ACC112 (cell line): ENCODE data around the gene FAM47E.

Experiments
- H2AFZ ChIP-seq: fragments of 200-600 bp; sonication (generic); one replicate; pipeline ENCODE4 v1.6.0; 2017; ENCODE audit warnings: antibody characterized with exemption, low read length; ENCODE audit not compliant: unreplicated experiment
- H3K27ac ChIP-seq: fragments of 200-600 bp; sonication (generic); 2 replicates; pipeline ENCODE4 v1.5.1; 2014; ENCODE audit warnings: low read depth, mild to moderate bottlenecking, antibody characterized with exemption, low read length, moderate library complexity
- H3K27me3 ChIP-seq: fragments of 200-600 bp; sonication (generic); 2 replicates; pipeline ENCODE4 v1.6.1; 2014; ENCODE audit warnings: mild to moderate bottlenecking, antibody characterized with exemption, low read length, moderate library complexity, mixed read lengths; ENCODE audit not compliant: insufficient read depth
- H3K36me3 ChIP-seq: fragments of 200-600 bp; sonication (generic); 2 replicates; pipeline ENCODE4 v1.6.1; 2016; ENCODE audit warnings: mild to moderate bottlenecking, antibody characterized with exemption, low read length, moderate library complexity, mixed read lengths; ENCODE audit not compliant: insufficient read depth
- H3K4me1 ChIP-seq: fragments of 200-600 bp; sonication (generic); one replicate; pipeline ENCODE4 v1.6.1; 2016; ENCODE audit warnings: low read length, mixed read lengths; ENCODE audit not compliant: insufficient read depth, unreplicated experiment, control insufficient read depth
- H3K4me3 ChIP-seq: fragments of 200-600 bp; sonication (generic); 2 replicates; pipeline ENCODE4 v1.5.1; 2014; ENCODE audit warnings: mild to moderate bottlenecking, low read depth, low read length
- H3K79me2 ChIP-seq: fragments of 200-600 bp; sonication (generic); one replicate; pipeline ENCODE4 v1.6.0; 2016; ENCODE audit warnings: low read length; ENCODE audit not compliant: control insufficient read depth, unreplicated experiment, insufficient read depth

The FAM47E gene, protein sequence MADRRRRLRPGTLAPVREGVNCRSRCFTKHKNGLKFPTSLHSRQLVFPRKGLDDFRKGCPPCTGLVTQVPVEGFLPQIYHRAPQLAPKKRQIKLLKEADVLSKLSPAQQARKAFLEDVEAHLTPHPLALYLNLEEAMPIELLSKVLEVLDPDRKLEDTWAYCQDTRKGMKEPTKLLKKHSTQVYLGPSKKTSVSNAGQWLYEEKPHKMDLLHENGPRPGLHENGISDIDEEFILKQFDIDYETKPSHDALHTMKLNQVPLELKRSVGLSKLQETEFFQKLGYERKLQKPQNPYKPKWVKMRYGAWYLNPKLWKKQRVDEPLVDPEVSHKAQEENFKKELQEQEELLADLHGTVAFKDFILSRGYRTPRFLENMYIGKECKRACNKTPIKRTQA

GRCh38 chr4:76251441-76252270 lies at the start of gene FAM47E:
Gene FAM47E, plus strand, starts transcription at chr4:76251721. Its CDS starts 26 bp downstream, at chr4:76251747.
- no peaks in the 10 kb centered on the region for H3K36me3 ChIP-seq
- H3K4me3 ChIP-seq = peak within 1 kb of the TSS; percentile 84
- H3K27me3 ChIP-seq = peaks cover 82% of the 10 kb centered on the region
- no peak within 1 kb of the TSS for H3K27ac ChIP-seq
- H3K4me1 ChIP-seq = peaks cover 3% of the 10 kb centered on the region
- H2AFZ ChIP-seq = peak within 1 kb of the TSS; percentile 88
- H3K79me2 ChIP-seq = no peaks in the 10 kb centered on the region

DNA sequence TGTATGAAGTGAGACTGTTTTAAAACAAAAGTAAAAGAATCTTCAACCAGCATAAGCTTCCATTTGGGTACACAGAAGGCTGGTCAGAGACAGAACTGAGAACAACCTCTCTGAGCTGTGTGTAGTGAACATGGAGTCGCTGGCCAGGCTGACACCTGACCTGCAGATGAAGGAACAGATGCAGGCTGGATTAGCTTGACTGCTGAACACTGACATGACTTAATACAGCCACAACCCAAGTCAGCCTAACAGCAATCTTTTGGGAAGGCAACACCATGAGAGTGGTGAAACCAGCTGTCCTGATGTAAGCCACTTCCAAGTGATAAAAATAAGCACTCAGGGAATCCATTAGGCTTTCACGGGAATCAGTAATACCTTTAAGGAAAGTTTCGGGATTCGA lies 48.0 kb upstream of the FAM47E start:
- Histone ChIP-seq H3K4me3 (no peak overlapping the region), H3K27ac (no peak overlapping the region), H3K4me1 (peaks cover 54% of the 10 kb centered on the region), H3K36me3 (peaks cover 3% of the 10 kb centered on the region), H3K79me2 (peaks cover 95% of the 10 kb centered on the region), H2AFZ (no peak overlapping the region), H3K27me3 (no peaks in the 10 kb centered on the region)

DNA sequence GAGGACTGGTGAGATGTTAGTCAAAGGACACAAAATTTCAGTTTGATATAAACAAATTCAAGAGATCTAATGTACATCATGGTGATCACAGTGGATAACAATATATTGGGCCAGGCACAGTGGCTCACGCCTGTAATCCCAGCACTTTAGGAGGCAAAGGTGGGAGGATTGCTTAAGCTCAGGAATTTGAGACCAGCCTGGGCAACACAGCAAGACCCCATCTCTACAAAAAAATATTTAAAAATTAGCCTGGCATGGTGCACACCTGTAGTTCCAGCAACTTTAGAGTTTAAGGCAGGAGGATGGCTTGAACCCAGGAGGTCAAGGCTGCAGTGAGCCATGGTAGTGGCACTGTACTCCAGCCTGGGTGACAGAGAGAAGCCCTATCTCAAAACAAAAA lies 46.6 kb upstream of the FAM47E start:
- no peak overlapping the region for H2AFZ ChIP-seq
- H3K4me3 ChIP-seq = no peak overlapping the region
- H3K36me3 ChIP-seq = peaks cover 3% of the 10 kb centered on the region
- no peaks in the 10 kb centered on the region for H3K27me3 ChIP-seq
- H3K4me1 ChIP-seq = peaks cover 51% of the 10 kb centered on the region
- peaks cover 94% of the 10 kb centered on the region for H3K79me2 ChIP-seq
- H3K27ac ChIP-seq = no peak overlapping the region

- no peak overlapping the region for H3K4me3 ChIP-seq
- H3K79me2 ChIP-seq = peaks cover 94% of the 10 kb centered on the region
- no peak overlapping the region for H2AFZ ChIP-seq
- no peaks in the 10 kb centered on the region for H3K27me3 ChIP-seq
- H3K4me1 ChIP-seq = peaks cover 50% of the 10 kb centered on the region
- peaks cover 1% of the 10 kb centered on the region for H3K36me3 ChIP-seq
- no peak overlapping the region for H3K27ac ChIP-seq
Measured at GRCh38 chr4:76205476-76205875, 46.0 kb upstream of the FAM47E start.

GRCh38 chr4:76206222-76206942 lies 45.1 kb upstream of the FAM47E start:
- Histone ChIP-seq H3K79me2 (peaks cover 94% of the 10 kb centered on the region), H3K4me1 (peaks cover 54% of the 10 kb centered on the region)

GRCh38 chr4:76207549-76207948 lies 44.0 kb upstream of the FAM47E start:
- H3K4me1 ChIP-seq = peaks cover 59% of the 10 kb centered on the region
- H3K36me3 ChIP-seq = no peaks in the 10 kb centered on the region; the same call in 1 of the 2 replicates
- no peak overlapping the region for H2AFZ ChIP-seq
- H3K27ac ChIP-seq = no peak overlapping the region
- no peaks in the 10 kb centered on the region for H3K27me3 ChIP-seq
- peaks cover 96% of the 10 kb centered on the region for H3K79me2 ChIP-seq
- H3K4me3 ChIP-seq = peak overlapping the region; percentile 70

More at GRCh38 chr4:76206222-76206942, 45.1 kb upstream of the FAM47E start:
- H2AFZ ChIP-seq = no peak overlapping the region
- H3K4me3 ChIP-seq = peak overlapping the region; percentile 1; the same call in 1 of the 2 replicates
- peak overlapping the region; percentile 31; the same call in 1 of the 2 replicates for H3K27ac ChIP-seq
- H3K36me3 ChIP-seq = no peaks in the 10 kb centered on the region; the same call in 1 of the 2 replicates
- H3K27me3 ChIP-seq = no peaks in the 10 kb centered on the region

GRCh38 chr4:76208005-76208765 lies 43.3 kb upstream of the FAM47E start:
- Histone ChIP-seq H3K79me2 (peaks cover 96% of the 10 kb centered on the region), H2AFZ (peak overlapping the region; percentile 33), H3K36me3 (no peaks in the 10 kb centered on the region; the same call in 1 of the 2 replicates), H3K27ac (peak overlapping the region; percentile 90), H3K4me3 (peak overlapping the region; percentile 70), H3K27me3 (no peaks in the 10 kb centered on the region), H3K4me1 (peaks cover 59% of the 10 kb centered on the region)

GRCh38 chr4:76209881-76210280 lies 41.6 kb upstream of the FAM47E start:
- Histone ChIP-seq H3K27ac (peak overlapping the region; percentile 28), H2AFZ (no peak overlapping the region), H3K4me1 (peaks cover 59% of the 10 kb centered on the region), H3K79me2 (peaks cover 83% of the 10 kb centered on the region), H3K4me3 (peak overlapping the region; percentile 87), H3K36me3 (no peaks in the 10 kb centered on the region; the same call in 1 of the 2 replicates), H3K27me3 (no peaks in the 10 kb centered on the region)

- Histone ChIP-seq H3K36me3 (no peaks in the 10 kb centered on the region; the same call in 1 of the 2 replicates), H3K27ac (peak overlapping the region; percentile 28)
Measured at GRCh38 chr4:76210452-76210851, 41.1 kb upstream of the FAM47E start.

More at GRCh38 chr4:76210452-76210851, 41.1 kb upstream of the FAM47E start:
- peak overlapping the region; percentile 87 for H3K4me3 ChIP-seq
- no peak overlapping the region for H2AFZ ChIP-seq
- H3K4me1 ChIP-seq = peaks cover 60% of the 10 kb centered on the region
- no peaks in the 10 kb centered on the region for H3K27me3 ChIP-seq
- H3K79me2 ChIP-seq = peaks cover 77% of the 10 kb centered on the region
